Panc1 (cell line): Measurements from ENCODE around the gene NRP2.

Source experiments
- POLR2AphosphoS5 ChIP-seq: IDR thresholded peaks from 2 replicates; pipeline ENCODE4 v1.6.1; 2012; ENCODE audit warnings: mild to moderate bottlenecking, low read depth, low read length, moderate library complexity
- TCF7L2 ChIP-seq: IDR thresholded peaks from 2 replicates; pipeline ENCODE4 v1.6.1; 2011; ENCODE audit warnings: mild to moderate bottlenecking, low read depth, low read length, inconsistent platforms
- TF ChIP-seq, protein P1 (sequence below): fragments of 450-650 bp; IDR thresholded peaks from 2 replicates; pipeline ENCODE4 v1.5.1; 2017; ENCODE audit warnings: mild to moderate bottlenecking

DNA sequence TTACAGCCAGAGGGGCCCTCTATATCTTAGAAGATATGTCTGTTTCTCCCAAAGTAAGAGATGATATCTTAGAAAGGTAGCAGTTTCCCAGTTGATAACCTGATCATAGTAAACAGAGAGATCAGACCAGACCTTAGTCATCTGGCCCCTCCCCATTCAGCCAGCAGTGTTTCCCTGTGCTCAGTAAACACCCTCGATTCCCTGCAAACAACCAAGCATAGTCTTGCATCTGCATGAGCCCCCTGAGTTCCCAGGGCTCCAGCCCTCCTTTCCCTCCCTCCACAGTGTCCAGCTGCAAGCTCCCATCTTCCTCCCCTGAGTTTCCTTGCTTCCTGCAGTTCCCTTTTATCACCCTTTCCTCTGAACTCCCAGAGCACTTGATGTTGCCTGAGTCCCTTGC, 20.3 kb downstream of the NRP2 start:
- no peak for TF ChIP-seq TCF7L2
- TF ChIP-seq, protein P1, sequence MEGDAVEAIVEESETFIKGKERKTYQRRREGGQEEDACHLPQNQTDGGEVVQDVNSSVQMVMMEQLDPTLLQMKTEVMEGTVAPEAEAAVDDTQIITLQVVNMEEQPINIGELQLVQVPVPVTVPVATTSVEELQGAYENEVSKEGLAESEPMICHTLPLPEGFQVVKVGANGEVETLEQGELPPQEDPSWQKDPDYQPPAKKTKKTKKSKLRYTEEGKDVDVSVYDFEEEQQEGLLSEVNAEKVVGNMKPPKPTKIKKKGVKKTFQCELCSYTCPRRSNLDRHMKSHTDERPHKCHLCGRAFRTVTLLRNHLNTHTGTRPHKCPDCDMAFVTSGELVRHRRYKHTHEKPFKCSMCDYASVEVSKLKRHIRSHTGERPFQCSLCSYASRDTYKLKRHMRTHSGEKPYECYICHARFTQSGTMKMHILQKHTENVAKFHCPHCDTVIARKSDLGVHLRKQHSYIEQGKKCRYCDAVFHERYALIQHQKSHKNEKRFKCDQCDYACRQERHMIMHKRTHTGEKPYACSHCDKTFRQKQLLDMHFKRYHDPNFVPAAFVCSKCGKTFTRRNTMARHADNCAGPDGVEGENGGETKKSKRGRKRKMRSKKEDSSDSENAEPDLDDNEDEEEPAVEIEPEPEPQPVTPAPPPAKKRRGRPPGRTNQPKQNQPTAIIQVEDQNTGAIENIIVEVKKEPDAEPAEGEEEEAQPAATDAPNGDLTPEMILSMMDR: no peak
- no peak for TF ChIP-seq POLR2AphosphoS5
